Uterus (tissue), 2 donors: ENCODE data around the gene SEC22A.

Source experiments
- CTCF ChIP-seq, 4 experiments: fragments of 200-600 bp in 2 of 4; fragments of 450-650 bp in 2 of 4; sonication (generic) in 2 of 4; IDR thresholded peaks; one replicate each; pipeline ENCODE4 v1.5.1; 2016 to 2019; ENCODE audit warnings: antibody characterized with exemption in 4 of 4, mild to moderate bottlenecking in 2 of 4, moderate library complexity in 1 of 4
- POLR2A ChIP-seq, 2 donors: fragments of 450-650 bp; IDR thresholded peaks; one replicate each; pipeline ENCODE4 v1.6.1; 2016; ENCODE audit warnings: antibody characterized with exemption in 2 of 2, mild to moderate bottlenecking in 1 of 2, moderate library complexity in 1 of 2

- TF ChIP-seq CTCF (IDR thresholded peaks at IDR 0.05): no peak
- no peak for TF ChIP-seq POLR2A (IDR thresholded peaks at IDR 0.05)
Measured at GRCh38 chr3:123321806-123322205, 120.1 kb downstream of the SEC22A start.
